Mammary epithelial cell (primary cell): Measurements from ENCODE around the gene MTHFR.

Source experiments
- EZH2 ChIP-seq: IDR thresholded peaks from 2 replicates; pipeline ENCODE4 v1.6.1; 2012; ENCODE audit warnings: low read length, inconsistent platforms, borderline replicate concordance
- TF ChIP-seq, protein P1 (sequence below), 2 donors: IDR thresholded peaks in 1 of 2; conservative IDR thresholded peaks in 1 of 2; 2 replicates each; pipeline ENCODE4 v1.5.1; 2011 to 2012; ENCODE audit warnings: inconsistent platforms in 2 of 2, low read length in 2 of 2, mild to moderate bottlenecking in 2 of 2, control low read depth in 1 of 2, low read depth in 1 of 2; ENCODE audit not compliant: insufficient read depth in 1 of 2; ENCODE audit errors: extremely low read depth in 1 of 2

DNA sequence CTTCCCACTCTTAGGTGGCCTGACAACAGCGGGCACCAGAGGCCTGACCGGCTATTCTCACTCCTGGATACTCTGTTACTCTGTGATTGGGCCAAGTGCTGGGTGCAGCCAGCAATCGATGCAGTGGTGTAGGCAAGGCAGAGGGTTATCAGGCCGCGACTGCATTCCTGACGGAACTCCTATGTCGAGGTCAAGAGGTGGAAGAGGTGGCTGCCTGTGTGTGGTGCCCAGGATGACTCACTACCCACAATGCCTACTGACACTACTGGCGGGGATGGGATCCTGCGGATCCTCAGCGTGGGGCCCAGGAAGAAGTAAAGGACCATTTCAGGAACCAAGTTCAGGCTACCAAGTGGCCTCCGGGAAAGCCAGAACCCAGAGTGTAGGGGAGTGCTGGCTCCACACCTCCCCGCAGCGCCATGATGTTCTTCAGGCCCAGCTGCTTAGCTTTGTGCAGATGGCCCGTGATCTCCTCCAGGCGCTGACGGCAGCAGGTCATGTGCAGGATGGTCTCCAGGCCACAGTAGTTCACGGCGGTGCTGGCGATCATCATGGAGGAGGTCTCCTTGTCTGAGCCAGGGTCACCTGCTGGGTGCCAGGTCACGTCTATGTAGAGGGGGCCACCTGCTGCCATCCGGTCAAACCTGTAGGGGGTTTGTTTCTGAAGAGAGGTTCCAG, 4.9 kb downstream of the MTHFR start:
- TF ChIP-seq, protein P1, sequence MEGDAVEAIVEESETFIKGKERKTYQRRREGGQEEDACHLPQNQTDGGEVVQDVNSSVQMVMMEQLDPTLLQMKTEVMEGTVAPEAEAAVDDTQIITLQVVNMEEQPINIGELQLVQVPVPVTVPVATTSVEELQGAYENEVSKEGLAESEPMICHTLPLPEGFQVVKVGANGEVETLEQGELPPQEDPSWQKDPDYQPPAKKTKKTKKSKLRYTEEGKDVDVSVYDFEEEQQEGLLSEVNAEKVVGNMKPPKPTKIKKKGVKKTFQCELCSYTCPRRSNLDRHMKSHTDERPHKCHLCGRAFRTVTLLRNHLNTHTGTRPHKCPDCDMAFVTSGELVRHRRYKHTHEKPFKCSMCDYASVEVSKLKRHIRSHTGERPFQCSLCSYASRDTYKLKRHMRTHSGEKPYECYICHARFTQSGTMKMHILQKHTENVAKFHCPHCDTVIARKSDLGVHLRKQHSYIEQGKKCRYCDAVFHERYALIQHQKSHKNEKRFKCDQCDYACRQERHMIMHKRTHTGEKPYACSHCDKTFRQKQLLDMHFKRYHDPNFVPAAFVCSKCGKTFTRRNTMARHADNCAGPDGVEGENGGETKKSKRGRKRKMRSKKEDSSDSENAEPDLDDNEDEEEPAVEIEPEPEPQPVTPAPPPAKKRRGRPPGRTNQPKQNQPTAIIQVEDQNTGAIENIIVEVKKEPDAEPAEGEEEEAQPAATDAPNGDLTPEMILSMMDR (conservative IDR thresholded peaks at IDR 0.05 in 1 of 2, IDR thresholded peaks at IDR 0.05 in 1 of 2; ENCODE audit: extremely low read depth in 1 of 2, insufficient read depth in 1 of 2, low read depth in 1 of 2, low read length in 2 of 2): no peak
- TF ChIP-seq EZH2: no peak
